K562 (cell line): ENCODE results near the gene KRTAP16-1.

Experiments
- CBX3 ChIP-seq, 2 experiments: IDR thresholded peaks; 1 replicate in 1 of 2; 2 replicates in 1 of 2; pipeline ENCODE4 v1.6.1; 2012; ENCODE audit warnings: inconsistent platforms in 2 of 2, low read length in 2 of 2, borderline replicate concordance in 1 of 2, control low read depth in 1 of 2
- HCFC1 ChIP-seq: IDR thresholded peaks from 2 replicates; pipeline ENCODE4 v1.6.1; 2012; ENCODE audit warnings: low read depth, low read length, improper control_type of control experiment
- HDAC2 ChIP-seq: fragments of 450-650 bp; IDR thresholded peaks from 2 replicates; pipeline ENCODE4 v1.6.1; 2016; ENCODE audit warnings: mild to moderate bottlenecking
- KDM5B ChIP-seq: fragments of 200-600 bp; sonication (generic); IDR thresholded peaks from 2 replicates; pipeline ENCODE4 v1.6.1; 2012; ENCODE audit warnings: low read depth, mild to moderate bottlenecking, moderate library complexity, low read length, control low read depth, inconsistent platforms; ENCODE audit not compliant: insufficient replicate concordance
- POLR2A ChIP-seq: fragments of 450-650 bp; conservative IDR thresholded peaks from 2 replicates; pipeline ENCODE4 v1.6.1; 2016
- PTRF ChIP-seq: fragments of 450-650 bp; IDR thresholded peaks from 2 replicates; pipeline ENCODE4 v1.6.1; 2016; ENCODE audit warnings: mild to moderate bottlenecking, missing genetic modification characterization, missing compliant biosample characterization
- SRSF1 ChIP-seq: fragments of 200-400 bp; formaldehyde crosslinking; IDR thresholded peaks from 2 replicates; pipeline ENCODE4 v1.6.1; 2017; ENCODE audit warnings: mild to moderate bottlenecking, low read depth, low read length, moderate library complexity
- U2AF2 ChIP-seq: fragments of 200-400 bp; formaldehyde crosslinking; optimal IDR thresholded peaks from 2 replicates; pipeline ENCODE3; 2017; ENCODE audit warnings: low read depth, mild to moderate bottlenecking, low read length
- ZKSCAN1 ChIP-seq: fragments of 150-350 bp; IDR thresholded peaks from 2 replicates; pipeline ENCODE4 v1.6.1; 2016; ENCODE audit warnings: low read depth, low read length
- ZNF121 ChIP-seq: sonication (generic); formaldehyde crosslinking; conservative IDR thresholded peaks from 2 replicates; pipeline ENCODE4 v1.8.0; 2022; ENCODE audit warnings: missing genetic modification reagents
- ZNF830 ChIP-seq: fragments of 250-450 bp; sonication (Bioruptor Pico); IDR thresholded peaks from 2 replicates; pipeline ENCODE4 v1.5.0; 2021; ENCODE audit warnings: mild to moderate bottlenecking
- TF ChIP-seq, protein P1 (sequence below): sonication (generic); formaldehyde crosslinking; IDR thresholded peaks from 2 replicates; pipeline ENCODE4 v1.8.0; 2023; ENCODE audit warnings: mild to moderate bottlenecking, missing genetic modification reagents

- TF ChIP-seq ZNF830 (CRISPR knock-in tag) = no peak
- no peak for TF ChIP-seq ZNF121 (CRISPR knock-in tag)
- no peak for TF ChIP-seq KDM5B
- no peak for TF ChIP-seq HDAC2
- TF ChIP-seq ZKSCAN1 = no peak
- no peak for TF ChIP-seq SRSF1
- no peak for TF ChIP-seq CBX3 (IDR thresholded peaks at IDR 0.05; ENCODE audit: borderline replicate concordance in 1 of 2, low read length in 2 of 2)
- no peak for TF ChIP-seq HCFC1
- TF ChIP-seq, protein P1, sequence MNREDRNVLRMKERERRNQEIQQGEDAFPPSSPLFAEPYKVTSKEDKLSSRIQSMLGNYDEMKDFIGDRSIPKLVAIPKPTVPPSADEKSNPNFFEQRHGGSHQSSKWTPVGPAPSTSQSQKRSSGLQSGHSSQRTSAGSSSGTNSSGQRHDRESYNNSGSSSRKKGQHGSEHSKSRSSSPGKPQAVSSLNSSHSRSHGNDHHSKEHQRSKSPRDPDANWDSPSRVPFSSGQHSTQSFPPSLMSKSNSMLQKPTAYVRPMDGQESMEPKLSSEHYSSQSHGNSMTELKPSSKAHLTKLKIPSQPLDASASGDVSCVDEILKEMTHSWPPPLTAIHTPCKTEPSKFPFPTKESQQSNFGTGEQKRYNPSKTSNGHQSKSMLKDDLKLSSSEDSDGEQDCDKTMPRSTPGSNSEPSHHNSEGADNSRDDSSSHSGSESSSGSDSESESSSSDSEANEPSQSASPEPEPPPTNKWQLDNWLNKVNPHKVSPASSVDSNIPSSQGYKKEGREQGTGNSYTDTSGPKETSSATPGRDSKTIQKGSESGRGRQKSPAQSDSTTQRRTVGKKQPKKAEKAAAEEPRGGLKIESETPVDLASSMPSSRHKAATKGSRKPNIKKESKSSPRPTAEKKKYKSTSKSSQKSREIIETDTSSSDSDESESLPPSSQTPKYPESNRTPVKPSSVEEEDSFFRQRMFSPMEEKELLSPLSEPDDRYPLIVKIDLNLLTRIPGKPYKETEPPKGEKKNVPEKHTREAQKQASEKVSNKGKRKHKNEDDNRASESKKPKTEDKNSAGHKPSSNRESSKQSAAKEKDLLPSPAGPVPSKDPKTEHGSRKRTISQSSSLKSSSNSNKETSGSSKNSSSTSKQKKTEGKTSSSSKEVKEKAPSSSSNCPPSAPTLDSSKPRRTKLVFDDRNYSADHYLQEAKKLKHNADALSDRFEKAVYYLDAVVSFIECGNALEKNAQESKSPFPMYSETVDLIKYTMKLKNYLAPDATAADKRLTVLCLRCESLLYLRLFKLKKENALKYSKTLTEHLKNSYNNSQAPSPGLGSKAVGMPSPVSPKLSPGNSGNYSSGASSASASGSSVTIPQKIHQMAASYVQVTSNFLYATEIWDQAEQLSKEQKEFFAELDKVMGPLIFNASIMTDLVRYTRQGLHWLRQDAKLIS = no peak
- no peak for TF ChIP-seq U2AF2
- TF ChIP-seq PTRF (tag) = no peak
- TF ChIP-seq POLR2A = no peak
Measured at GRCh38 chr17:41339571-41340172, 30.6 kb upstream of the KRTAP16-1 start.
